Stimulated activated CD4-positive, alpha-beta T cell treated with anti-CD3 and anti-CD28 coated beads, Interleukin-12 subunit alpha, Interleukin-12 subunit beta, amount 100 ng/mL, for 48 hours (primary cell): ENCODE data around the gene ADISSP.
"Not testable (repeated sequence)": the region's sequence is repeated elsewhere in the genome, so short reads cannot be mapped to it uniquely, and the experiment has no call there.

Experiments used
- DNase-seq, 3 donors: peaks; one replicate each; pipeline ENCODE4 v3.0.0-alpha.2; 2020; ENCODE audit warnings: low read depth in 2 of 3, low spot score in 1 of 3

ADISSP gene

GRCh38 chr20:3797592-3798372, 30.2 kb upstream of the ADISSP start:
- DNase-seq = no peak

GRCh38 chr20:3797226-3797545, 29.6 kb upstream of the ADISSP start:
- no peak for DNase-seq

GRCh38 chr20:3796477-3797225, 29.1 kb upstream of the ADISSP start:
- no peak for DNase-seq

GRCh38 chr20:3795511-3796468, 28.2 kb upstream of the ADISSP start, which contains the start of gene CDC25B:
TSS of gene CDC25B (plus strand) at chr20:3796310. CDS start at chr20:3796532, 222 bp downstream.
- peak; percentile 83 to 91 (median 86) for DNase-seq

DNA sequence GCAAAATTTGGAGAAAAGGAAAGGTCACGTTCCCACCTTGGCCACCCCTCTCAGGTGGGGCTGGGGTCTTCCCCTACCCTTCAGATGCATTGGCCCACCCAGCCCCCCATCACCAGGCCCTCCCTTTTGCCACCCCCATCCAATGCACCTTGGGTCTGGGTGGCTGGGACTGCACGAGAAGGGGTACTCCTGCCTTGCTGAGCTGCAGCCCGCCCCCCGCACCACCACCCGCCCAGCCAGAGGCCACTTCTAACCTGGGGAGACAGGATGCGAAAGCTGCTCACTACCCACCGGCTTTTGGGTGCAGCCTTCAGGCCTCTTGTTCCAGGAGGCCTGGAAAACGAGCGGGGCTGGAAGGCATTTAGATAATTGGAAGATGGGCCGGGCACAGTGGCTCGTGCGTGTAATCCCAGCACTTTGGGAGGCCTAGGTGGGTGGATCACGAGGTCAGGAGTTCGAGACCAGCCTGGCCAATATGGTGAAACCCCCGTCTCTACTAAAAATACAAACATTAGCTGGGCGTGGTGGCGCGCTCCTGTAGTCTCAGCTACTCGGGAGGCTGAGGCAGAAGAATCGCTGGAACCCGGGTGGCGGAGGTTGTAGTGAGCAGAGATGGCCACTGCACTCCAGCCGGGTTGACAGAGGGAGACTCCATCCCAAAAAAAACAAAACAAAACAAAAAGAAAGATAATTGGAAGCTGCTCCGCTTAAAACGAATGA, 27.3 kb upstream of the ADISSP start:
- DNase-seq = no peak

DNA sequence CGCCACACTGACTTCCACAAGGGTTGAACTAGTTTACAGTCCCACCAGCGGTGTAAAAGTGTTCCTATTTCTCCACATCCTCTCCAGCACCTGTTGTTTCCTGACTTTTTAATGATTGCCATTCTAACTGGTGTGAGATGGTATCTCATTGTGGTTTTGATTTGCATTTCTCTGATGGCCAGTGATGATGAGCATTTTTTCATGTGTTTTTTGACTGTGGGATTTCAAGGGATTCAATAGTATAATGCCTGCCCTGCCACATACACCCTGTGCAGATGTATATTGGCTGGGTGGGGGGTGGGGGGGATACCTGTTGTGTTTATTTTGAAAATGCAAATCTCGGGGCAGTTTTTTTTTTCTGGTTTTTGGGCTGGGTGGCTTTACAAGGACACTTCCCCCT, 26.6 kb upstream of the ADISSP start:
- not testable (repeated sequence) for DNase-seq

GRCh38 chr20:3789201-3789600, 21.6 kb upstream of the ADISSP start:
- not testable (repeated sequence) for DNase-seq

DNA sequence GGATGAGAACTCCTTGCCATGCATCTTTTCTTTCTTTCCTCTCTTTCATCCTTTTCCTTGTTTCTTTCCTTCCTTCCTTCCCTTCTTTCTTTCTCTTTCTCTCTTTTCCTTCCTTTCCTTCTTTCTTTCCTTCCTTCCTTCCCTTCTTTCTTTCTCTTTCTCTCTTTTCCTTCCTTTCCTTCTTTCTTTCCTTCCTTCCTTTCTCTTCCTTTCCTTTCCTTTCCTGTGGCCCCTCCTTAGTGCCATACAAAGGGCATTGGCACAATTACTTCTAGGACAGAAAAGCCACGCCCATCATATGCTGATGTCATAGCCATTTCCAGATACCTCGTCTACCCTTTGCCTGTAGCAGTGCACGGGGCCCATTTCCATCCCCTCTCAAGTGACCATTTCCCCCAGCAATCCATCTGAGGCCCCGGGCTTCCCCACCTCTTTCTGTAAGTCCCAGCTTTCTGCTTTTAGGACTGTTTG, 21.2 kb upstream of the ADISSP start:
- DNase-seq = no peak

DNA sequence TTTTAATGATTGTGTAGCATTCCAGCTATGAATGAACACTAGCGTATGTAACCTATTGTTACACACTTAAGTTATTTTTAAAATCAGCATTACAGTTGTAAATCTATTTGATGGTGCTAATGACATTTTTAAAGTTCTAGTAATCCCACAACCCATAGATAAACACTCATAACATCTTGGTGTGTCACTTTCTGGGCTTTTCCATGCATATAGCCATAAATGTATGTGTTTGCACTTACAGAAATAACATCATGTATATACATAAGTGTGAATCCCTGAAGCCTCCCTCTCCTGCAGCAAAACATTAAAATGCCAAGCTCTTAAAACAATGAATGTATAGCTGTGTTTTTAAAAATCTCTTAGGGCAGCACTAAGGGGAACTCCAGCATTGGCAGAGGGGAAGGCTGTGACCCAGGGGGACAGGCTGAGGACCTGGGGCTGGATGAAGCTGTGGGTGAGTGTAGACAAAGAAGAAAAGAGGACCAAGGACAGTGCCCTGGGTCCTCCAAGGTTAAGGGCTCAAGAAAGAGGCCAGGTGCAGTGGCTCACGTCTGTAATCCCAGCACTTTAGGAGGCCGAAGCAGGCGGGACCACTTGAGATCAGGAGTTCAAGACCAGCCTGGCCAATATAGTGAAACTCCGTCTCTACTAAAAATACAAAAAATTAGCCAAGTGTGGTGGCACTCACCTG, 19.9 kb upstream of the ADISSP start:
- DNase-seq = no peak

GRCh38 chr20:3786665-3787323, 19.2 kb upstream of the ADISSP start, which contains the start of gene CENPB:
TSS of gene CENPB (minus strand) at chr20:3786740. CDS start at chr20:3786483, 257 bp downstream.
- DNase-seq = peak; percentile 79 to 91 (median 89)

GRCh38 chr20:3786126-3786484, 18.6 kb upstream of the ADISSP start:
- no peak for DNase-seq

DNA sequence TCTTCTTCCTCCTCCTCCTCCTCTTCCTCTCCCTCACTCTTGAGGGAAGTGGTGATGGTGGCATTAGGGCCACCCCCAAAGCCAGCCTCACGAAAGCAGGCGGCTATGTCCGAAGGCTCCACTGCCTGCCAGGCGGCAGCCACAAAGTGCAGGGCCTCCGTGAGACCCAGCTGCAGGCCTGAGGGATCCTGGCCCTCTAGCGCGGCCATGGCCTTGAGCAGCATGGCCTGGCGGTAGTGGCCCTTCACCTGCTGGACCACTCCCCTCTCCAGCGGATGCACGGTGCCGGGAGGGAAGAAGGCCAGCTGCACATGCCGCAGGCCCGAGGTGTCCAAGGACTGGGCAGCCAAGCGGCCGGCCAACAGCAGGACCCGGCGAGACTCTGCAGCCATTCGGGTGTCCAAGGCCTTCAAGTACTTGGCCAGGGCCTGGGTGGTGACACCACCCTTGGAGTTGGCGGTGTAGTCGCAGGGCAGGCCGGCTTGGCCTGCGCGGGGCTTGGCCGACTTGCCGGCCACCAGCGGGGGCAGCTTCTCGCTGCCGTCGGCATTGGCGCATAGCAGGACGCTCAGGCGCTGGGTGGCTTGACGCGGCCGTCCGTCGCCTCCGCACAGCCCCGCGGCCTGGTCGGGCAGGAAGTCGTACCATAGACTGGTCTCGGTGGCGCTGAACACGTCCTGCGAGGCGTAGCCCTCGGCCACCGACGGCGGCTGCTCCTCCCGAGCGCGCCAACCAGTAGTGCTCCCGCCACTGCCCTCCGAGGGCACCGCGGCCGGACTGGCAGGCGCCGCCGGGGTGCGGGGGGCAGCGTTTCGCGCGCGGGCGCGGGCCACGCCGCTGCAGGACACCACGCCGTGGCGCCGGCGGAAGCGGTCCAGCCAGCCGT, 17.9 kb upstream of the ADISSP start:
- DNase-seq = no peak

GRCh38 chr20:3784863-3785239, 17.3 kb upstream of the ADISSP start:
- DNase-seq = no peak

GRCh38 chr20:3784216-3784853, 16.8 kb upstream of the ADISSP start:
- no peak for DNase-seq

GRCh38 chr20:3783511-3784195, 16.1 kb upstream of the ADISSP start:
- DNase-seq = no peak

DNA sequence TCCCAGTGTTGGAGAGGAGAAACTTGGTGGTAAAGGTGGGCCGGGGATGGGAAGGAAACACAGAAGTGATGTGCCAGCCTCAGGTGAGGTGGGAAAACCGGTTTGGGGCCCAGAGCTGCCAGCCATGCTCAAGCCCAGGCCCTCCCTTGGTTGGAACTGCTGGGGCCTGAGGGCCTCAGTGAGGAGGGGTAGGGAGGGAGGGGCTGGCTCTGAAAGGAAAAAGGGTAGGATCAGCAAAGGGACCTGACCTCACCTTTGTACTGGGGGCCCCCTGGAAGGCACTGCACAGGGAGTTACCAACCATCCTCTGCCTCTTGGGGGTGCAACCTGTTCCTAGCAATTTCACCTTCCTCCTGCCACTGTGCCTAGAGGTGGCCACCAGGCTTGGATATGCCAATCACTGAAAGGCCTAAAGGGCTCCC, 15.5 kb upstream of the ADISSP start:
- no peak for DNase-seq

DNA sequence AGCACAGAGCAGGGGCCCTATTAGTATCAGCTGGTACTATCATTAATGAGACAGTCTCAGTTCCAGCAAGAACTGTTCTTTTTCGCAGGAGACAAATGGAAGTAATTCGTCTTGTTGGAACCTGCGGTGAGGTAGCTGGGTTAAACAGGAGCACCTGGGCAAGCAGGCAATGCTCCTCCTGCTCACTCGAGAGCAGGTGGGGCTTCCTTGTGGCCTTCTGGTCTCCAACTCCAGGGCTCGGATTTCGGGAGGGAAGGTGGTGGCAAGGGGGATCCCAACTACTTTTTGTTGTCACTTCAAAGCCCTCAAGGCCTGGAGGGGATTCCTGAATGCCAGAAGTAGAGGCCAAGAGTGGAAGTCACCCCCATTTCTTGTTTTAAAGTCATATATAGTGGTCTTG, 15.0 kb upstream of the ADISSP start:
- DNase-seq = no peak
